Stimulated activated CD4-positive, alpha-beta T cell treated with anti-CD3 and anti-CD28 coated beads, TNF-alpha, amount 100 ng/mL, for 4 hours (primary cell): ENCODE data around the gene CACNG4.

Experiments used
- DNase-seq, 3 experiments: peaks; one replicate each; pipeline ENCODE4 v3.0.0-alpha.2; 2020; ENCODE audit warnings: low read depth in 3 of 3

Gene CACNG4

GRCh38 chr17:67043283-67043682 is 78.8 kb downstream of the CACNG4 start:
- no peak for DNase-seq

- no peak for DNase-seq
These were observed 79.7 kb downstream of the CACNG4 start, which contains the start of gene CACNG1 for GRCh38 chr17:67044016-67044772. TSS of gene CACNG1 (plus strand) at chr17:67044554. CDS start at chr17:67044661, 107 bp downstream.

- DNase-seq: no peak
These were observed 80.4 kb downstream of the CACNG4 start for GRCh38 chr17:67044940-67045339.

GRCh38 chr17:67046398-67046797 is 81.9 kb downstream of the CACNG4 start:
- DNase-seq: no peak

GRCh38 chr17:67047382-67047781 is 82.9 kb downstream of the CACNG4 start:
- DNase-seq: no peak

GRCh38 chr17:67049025-67049739 is 84.7 kb downstream of the CACNG4 start:
- no peak for DNase-seq

- no peak for DNase-seq
These were observed 85.6 kb downstream of the CACNG4 start for GRCh38 chr17:67050066-67050465.

- DNase-seq: no peak
These were observed 86.1 kb downstream of the CACNG4 start for GRCh38 chr17:67050471-67051154.

- no peak for DNase-seq
These were observed 86.6 kb downstream of the CACNG4 start for GRCh38 chr17:67051155-67051538.

- no peak for DNase-seq
These were observed 87.3 kb downstream of the CACNG4 start for GRCh38 chr17:67051837-67052236.

- DNase-seq: no peak
These were observed 88.4 kb downstream of the CACNG4 start for GRCh38 chr17:67052720-67053437.

GRCh38 chr17:67053438-67054000 is 89.0 kb downstream of the CACNG4 start:
- DNase-seq: no peak

- no peak for DNase-seq
These were observed 89.6 kb downstream of the CACNG4 start for GRCh38 chr17:67054011-67054591.

GRCh38 chr17:67054608-67055007 is 90.1 kb downstream of the CACNG4 start:
- DNase-seq: no peak

GRCh38 chr17:67055041-67055443 is 90.5 kb downstream of the CACNG4 start:
- DNase-seq: no peak

- DNase-seq: no peak
These were observed 91.6 kb downstream of the CACNG4 start for GRCh38 chr17:67055811-67056745.

GRCh38 chr17:67056746-67057490 is 92.4 kb downstream of the CACNG4 start:
- no peak for DNase-seq

- no peak for DNase-seq
These were observed 93.5 kb downstream of the CACNG4 start for GRCh38 chr17:67058036-67058435.

GRCh38 chr17:67059372-67059771 is 94.9 kb downstream of the CACNG4 start:
- DNase-seq: no peak
